Measurements from ENCODE around the gene IGSF8. TPM values are rescaled to one million over a fixed set of nuclear protein-coding genes. Genes with fewer than 3 reads are reported as not detected.
A peak's percentile ranks its signal among the peaks of the same experiment; 100 is the strongest.
"Not testable (repeated sequence)": the region's sequence is repeated elsewhere in the genome, so short reads cannot be mapped to it uniquely, and the experiment has no call there.

IGSF8 gene
- total RNA-seq, 1 donor from 2014 or later = 18.5 TPM

DNA sequence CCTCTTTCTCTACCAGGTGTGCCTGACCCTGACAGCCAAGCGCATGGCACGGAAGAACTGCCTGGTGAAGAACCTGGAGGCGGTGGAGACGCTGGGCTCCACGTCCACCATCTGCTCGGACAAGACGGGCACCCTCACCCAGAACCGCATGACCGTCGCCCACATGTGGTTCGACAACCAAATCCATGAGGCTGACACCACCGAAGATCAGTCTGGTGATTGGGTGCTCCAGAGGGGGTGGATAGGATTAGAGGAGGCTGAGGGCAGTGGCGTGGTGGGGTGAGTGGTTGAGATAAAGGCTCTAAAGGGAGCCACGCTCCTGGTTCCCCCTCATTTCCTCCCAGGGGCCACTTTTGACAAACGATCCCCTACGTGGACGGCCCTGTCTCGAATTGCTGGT lies 30.2 kb upstream of the IGSF8 start:
- DNase-seq (no peak), ATAC-seq (ENCODE audit: poor library complexity) (no peak)
- intact Hi-C loops (cut with DNase I) = no loop called here

DNA sequence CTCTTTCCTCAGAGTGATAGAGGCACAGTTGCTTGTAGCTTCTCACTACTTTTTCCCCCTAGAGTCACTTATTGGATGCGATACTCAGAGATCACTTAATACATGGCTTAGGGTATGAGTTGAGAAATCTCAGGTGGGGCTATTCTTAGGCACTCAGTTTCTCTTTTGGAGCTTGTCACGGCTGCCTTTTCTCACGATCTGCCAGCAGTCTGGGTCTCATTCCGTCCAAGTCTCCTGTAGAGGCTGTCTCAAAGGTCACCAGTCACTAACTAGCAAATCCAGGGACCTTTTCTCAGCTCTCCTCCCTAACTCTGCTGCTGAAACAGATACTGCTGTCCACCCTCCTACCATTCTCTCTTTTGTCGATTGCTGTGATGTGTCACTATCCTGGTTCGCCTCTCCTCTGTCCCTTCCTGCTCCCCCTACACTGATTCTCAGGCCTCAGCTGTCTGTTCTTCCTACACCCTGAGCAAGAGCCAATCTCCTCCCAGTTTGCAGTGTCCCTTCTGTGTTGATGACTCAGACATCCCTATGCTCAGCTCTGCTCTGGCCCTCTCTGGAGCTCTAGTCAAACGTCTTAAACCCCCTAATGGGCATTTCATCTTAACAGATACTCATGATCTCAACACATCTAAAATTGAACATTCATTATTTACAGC lies 29.6 kb upstream of the IGSF8 start:
- peak; percentile 11 for ATAC-seq (ENCODE audit: poor library complexity)
- no peak for DNase-seq
- intact Hi-C loops (cut with DNase I) = no loop called here

- intact Hi-C loops (cut with DNase I) = no loop called here
- DNase-seq (no peak), ATAC-seq (ENCODE audit: poor library complexity) (no peak)
Observed at GRCh38 chr1:160127381-160127780, 29.0 kb upstream of the IGSF8 start.

- intact Hi-C loops (cut with DNase I); ATAC-seq (ENCODE audit: poor library complexity): not testable (repeated sequence)
Observed at GRCh38 chr1:160126342-160126741, 27.9 kb upstream of the IGSF8 start.

DNA sequence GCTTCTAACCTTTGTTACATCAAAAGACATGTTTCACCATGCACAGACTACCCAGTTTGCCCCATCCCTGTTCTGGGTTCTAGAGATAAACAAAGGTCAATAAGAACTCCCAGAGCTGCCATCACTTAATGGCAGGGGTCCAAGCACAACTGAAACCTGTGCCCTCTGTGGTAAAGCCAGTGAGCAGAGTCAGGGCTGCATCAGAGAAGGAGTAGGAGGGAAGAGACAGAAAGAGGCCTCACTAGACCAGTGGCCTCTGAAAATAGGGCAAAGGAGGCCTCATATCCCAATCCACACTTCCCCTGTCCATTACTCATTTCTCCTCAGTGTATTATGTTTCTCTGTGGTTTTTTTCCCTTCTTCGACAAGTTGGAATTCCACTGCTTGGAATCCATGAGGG lies 27.3 kb upstream of the IGSF8 start:
- DNase-seq = no peak
- intact Hi-C loops (cut with DNase I) = no loop called here
- ATAC-seq (ENCODE audit: poor library complexity) = no peak

More at GRCh38 chr1:160126342-160126741, 27.9 kb upstream of the IGSF8 start:
- DNase-seq = not testable (repeated sequence)

GRCh38 chr1:160124705-160125478 lies 26.5 kb upstream of the IGSF8 start:
- DNase-seq (no peak), ATAC-seq (ENCODE audit: poor library complexity) (peak; percentile 63)
- intact Hi-C loops (cut with DNase I) = no loop called here

- intact Hi-C loops (cut with DNase I) = no loop called here
- no peak for ATAC-seq (ENCODE audit: poor library complexity)
- DNase-seq = no peak
Observed at GRCh38 chr1:160123726-160124125, 25.3 kb upstream of the IGSF8 start.

GRCh38 chr1:160122978-160123495 lies 24.6 kb upstream of the IGSF8 start:
- ATAC-seq (ENCODE audit: poor library complexity) (no peak), DNase-seq (no peak)
- intact Hi-C loops (cut with DNase I) = no loop called here

- intact Hi-C loops (cut with DNase I) = no loop called here
- ATAC-seq (ENCODE audit: poor library complexity) (no peak), DNase-seq (no peak)
Observed at GRCh38 chr1:160121388-160121787, 23.0 kb upstream of the IGSF8 start.

- intact Hi-C loops (cut with DNase I) = no loop called here
- peak; percentile 11 for DNase-seq
- no peak for ATAC-seq (ENCODE audit: poor library complexity)
Observed at GRCh38 chr1:160120797-160121196, 22.4 kb upstream of the IGSF8 start.

GRCh38 chr1:160118928-160119327 lies 20.5 kb upstream of the IGSF8 start:
- ATAC-seq (ENCODE audit: poor library complexity) (no peak), DNase-seq (no peak)
- intact Hi-C loops (cut with DNase I) = no loop called here

DNA sequence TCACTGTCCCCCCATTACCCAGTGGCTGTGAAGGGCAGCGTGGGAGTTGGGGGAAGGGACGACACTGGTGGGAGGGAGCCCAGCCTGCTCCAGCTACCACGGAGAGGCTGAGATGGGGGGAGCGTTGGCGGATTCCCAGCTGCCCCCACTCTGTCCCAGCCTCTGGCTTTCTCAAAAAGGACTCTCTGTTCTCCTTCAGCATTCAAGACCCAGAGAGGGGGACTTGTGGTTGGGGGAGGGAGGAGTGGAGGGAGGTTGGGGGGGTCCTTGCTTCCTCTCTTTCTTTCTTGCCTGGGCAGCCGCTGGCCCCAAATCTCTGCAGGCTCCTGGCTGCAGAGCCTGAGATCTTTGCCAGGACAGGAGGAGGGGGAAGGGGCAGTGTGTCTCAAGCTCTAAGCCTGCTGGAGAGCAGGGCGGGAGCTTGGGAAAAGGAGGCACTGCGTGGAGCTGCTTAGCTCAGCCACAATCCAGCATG lies 19.3 kb upstream of the IGSF8 start:
- ATAC-seq (ENCODE audit: poor library complexity) (peak; percentile 63), DNase-seq (peak; percentile 74)
- intact Hi-C loops (cut with DNase I) = no loop called here

DNA sequence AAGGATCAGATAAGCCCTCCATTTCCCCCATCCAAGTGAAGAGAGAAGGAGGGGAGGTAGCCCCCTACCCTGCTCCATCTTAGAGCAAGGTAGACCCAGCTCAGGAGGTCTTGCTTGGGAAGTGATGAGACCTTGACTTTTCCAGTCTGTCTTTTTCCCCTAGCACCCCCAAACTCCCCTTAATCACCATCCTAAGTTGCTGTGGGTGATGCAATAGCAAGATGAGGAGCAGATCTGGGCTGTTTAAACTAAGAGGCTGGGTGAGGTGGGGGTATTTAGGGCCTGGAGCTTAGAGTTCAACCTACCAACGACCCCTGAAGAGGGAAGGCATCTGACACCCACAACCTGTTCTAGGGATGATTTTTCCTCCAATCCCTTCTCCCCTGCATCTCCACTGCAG lies 18.9 kb upstream of the IGSF8 start:
- ATAC-seq (ENCODE audit: poor library complexity) = no peak
- no peak for DNase-seq
- intact Hi-C loops (cut with DNase I) = no loop called here

DNA sequence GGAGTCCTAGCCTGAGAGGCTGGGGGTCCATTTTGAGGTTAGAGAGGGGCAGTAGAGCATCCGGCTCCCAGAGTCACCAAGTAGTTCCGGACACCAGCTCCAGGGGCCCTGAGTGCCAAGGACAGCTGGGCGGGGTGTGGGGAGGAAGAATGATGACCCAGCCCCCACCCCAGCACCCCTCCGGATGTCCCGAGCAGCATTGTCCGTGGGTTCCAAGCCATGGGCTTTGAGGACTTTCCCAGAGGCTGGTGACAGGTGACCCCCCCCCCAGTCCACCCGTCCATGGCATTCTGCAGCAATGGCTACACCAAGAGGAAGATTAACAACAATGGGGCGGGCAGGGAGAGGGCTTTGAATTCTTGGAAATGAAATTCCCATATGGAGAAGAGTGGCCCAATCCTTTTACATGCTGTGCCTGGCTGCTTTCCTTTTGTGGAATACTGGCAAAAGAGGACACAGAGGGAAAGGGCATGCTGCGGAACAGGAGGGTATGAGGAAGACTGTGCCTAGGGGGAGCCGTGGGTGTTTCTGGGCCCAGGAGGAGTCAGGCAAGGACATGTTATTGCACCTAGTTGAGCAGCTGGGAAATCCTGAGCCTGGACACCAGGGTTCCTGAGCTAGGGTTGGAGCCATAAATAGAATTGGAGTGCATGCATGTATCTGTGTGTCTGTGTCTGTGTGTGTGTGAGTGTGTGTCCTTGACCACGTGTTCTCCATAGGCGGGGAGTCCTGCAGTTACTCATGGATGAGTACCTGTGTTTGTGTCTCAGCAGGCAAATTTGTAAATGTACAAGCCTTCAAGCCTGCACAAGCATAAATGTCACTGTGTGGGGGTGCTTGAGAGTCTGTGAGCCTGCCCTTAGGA lies 18.1 kb upstream of the IGSF8 start:
- peak; percentile 42 for ATAC-seq (ENCODE audit: poor library complexity)
- intact Hi-C loops (cut with DNase I) = no loop called here
- peak; percentile 41 for DNase-seq

- DNase-seq (peak; percentile 63), ATAC-seq (ENCODE audit: poor library complexity) (peak; percentile 73)
- intact Hi-C loops (cut with DNase I) = no loop called here
Observed at GRCh38 chr1:160115545-160116282, 17.3 kb upstream of the IGSF8 start, which contains the start of gene ATP1A2. Gene ATP1A2, plus strand, starts transcription at chr1:160115759. Its CDS starts 103 bp downstream, at chr1:160115862.

DNA sequence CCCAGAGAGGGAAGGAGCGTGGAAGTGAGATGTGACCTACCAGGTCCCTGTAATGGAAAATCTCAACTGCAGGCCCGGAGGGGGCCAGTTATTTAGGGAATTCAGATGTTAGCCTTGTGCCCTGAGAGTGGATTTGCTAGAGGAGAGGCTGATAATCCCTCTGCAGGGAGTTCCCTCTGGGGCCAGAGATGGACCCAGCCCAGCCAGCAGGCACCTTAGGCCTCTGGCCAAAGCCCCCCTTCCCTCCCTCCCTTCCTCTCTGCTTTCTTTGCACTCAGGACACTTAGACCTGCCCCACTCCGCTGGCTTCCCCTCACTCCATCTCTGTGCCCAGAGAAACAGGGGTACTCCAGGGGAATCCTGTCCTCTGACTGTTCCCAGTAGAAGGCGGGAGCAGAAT lies 15.7 kb upstream of the IGSF8 start:
- intact Hi-C loops (cut with DNase I) = no loop called here
- ATAC-seq (ENCODE audit: poor library complexity) (no peak), DNase-seq (peak; percentile 54)

- intact Hi-C loops (cut with DNase I) = no loop called here
- ATAC-seq (ENCODE audit: poor library complexity) = no peak
- DNase-seq = peak; percentile 30
Observed at GRCh38 chr1:160113407-160113806, 15.0 kb upstream of the IGSF8 start.

DNA sequence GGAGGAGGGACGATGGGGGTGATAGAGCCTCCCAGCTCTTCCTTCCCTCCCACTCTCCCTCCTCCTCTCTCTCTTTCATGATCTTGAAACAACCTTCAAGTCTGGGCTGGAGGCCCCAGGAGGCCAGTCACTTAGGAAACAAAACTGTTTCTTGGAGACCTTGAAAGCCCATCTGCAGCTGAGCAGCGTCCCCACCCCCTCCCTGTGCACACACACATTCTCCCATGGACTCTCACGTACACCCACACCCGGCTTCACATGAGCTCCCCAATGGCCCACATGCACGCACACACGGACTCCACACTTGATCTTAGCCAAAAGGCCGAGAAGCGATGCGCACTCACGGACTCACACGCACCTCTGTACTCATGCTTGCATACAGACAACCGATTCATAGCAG lies 13.9 kb upstream of the IGSF8 start:
- DNase-seq (peak; percentile 47), ATAC-seq (ENCODE audit: poor library complexity) (no peak)
- intact Hi-C loops (cut with DNase I) = no loop called here
